Measurements from ENCODE around the gene ACOX3. TPM values are rescaled to one million over a fixed set of nuclear protein-coding genes. Genes with fewer than 3 reads are reported as not detected.

ACOX3 gene
- total RNA-seq, 1 donor from 2014 or later: 34.0 TPM

GRCh38 chr4:8371596-8371995, 68.9 kb downstream of the ACOX3 start:
- no peak for DNase-seq (ENCODE audit: extremely low spot score, unreplicated experiment)
- Mint-ChIP-seq H3K27ac (no peak overlapping the region), H3K36me3 (peaks cover 3% of the 10 kb centered on the region), H3K9me3 (no peaks in the 10 kb centered on the region), H3K4me3 (no peak overlapping the region), H3K27me3 (no peaks in the 10 kb centered on the region), H3K4me1 (ENCODE audit: unreplicated experiment) (no peaks in the 10 kb centered on the region)
- no peak for TF ChIP-seq CTCF (conservative IDR thresholded peaks at IDR 0.05)

DNA sequence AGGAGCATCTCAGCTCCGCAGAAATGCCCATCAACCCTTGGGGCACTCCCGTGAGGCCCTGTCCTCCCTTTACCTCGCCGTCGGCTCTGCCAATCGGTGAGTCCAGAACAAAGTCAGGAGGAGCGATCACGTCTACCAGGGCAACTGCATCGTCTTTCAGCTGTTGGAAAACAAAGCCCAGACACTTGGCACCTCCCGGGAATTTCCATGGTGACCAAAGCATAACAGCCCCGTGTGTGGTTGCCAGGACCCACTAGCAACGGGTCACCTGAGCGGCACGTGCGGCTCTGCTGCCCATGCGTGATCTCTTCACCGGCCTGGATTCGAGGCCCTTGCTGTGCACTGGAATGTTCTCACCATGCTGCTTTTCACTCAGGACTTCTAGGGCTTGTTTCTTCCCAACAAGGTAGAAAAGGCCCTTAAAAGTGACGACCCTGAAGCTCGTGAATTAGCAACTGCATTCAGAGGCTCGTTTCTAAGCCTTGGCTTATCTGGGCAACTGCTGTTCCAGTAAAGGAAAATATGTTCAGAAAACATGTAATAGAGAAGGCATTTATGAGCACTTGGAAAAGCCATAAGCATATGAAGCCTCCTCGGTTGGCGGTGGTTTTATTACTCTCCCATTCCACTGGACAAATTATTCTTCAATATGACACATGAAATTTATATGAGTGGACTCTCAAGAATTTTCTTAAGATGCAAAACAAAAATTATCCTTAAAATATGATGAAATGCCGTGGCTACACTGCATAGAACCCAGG, 69.5 kb downstream of the ACOX3 start:
- Mint-ChIP-seq H3K4me3 (no peak overlapping the region), H3K36me3 (peaks cover 7% of the 10 kb centered on the region), H3K9me3 (no peaks in the 10 kb centered on the region), H3K27ac (no peak overlapping the region), H3K4me1 (ENCODE audit: unreplicated experiment) (peaks cover 4% of the 10 kb centered on the region), H3K27me3 (no peaks in the 10 kb centered on the region)
- no peak for DNase-seq (ENCODE audit: extremely low spot score, unreplicated experiment)
- TF ChIP-seq CTCF (conservative IDR thresholded peaks at IDR 0.05): no peak

DNA sequence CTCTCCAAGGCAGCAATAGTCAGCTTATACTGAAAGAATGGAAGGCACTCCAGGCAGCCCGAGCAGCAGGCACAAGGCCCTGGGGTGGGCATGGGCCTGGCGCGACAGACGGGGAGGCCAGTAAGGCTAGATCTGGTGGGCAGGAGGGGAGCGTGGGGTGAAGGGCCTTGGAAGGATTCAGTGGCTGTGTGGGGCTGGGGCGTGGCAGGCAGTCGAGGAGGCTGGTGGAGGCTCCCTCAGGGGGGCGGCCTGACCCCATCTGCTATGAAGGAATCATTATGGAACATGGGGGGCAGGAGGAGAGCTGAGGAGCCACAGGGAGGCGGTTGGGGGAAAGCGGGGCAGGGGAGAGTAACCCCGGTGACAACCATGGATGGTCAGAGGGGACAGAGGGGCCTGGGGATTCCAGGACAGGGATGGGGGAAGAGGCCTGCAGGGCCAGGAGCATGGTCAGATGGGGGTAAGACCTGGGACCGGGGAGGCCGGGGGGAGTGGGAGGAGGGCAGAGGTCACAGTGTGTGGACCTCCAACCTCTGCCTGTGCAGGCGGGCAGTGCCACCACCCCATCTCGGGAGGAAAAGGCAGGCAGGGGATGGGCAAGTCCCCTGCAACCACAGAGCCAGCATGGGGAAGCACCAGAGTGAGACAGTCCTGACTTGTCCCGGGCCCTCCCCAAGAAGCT, 70.3 kb downstream of the ACOX3 start:
- DNase-seq (ENCODE audit: extremely low spot score, unreplicated experiment): no peak
- no peaks in the 10 kb centered on the region for H3K27me3 Mint-ChIP-seq
- H3K27ac Mint-ChIP-seq: no peak overlapping the region
- H3K36me3 Mint-ChIP-seq: peaks cover 7% of the 10 kb centered on the region
- H3K4me3 Mint-ChIP-seq: no peak overlapping the region
- TF ChIP-seq CTCF (conservative IDR thresholded peaks at IDR 0.05): no peak
- peaks cover 4% of the 10 kb centered on the region for H3K4me1 Mint-ChIP-seq (ENCODE audit: unreplicated experiment)
- H3K9me3 Mint-ChIP-seq: no peaks in the 10 kb centered on the region

GRCh38 chr4:8369426-8370105, 71.0 kb downstream of the ACOX3 start:
- Mint-ChIP-seq H3K4me1 (ENCODE audit: unreplicated experiment) (peaks cover 4% of the 10 kb centered on the region), H3K27me3 (no peaks in the 10 kb centered on the region), H3K4me3 (no peak overlapping the region), H3K27ac (no peak overlapping the region), H3K9me3 (no peaks in the 10 kb centered on the region), H3K36me3 (peaks cover 7% of the 10 kb centered on the region)
- no peak for DNase-seq (ENCODE audit: extremely low spot score, unreplicated experiment)
- no peak for TF ChIP-seq CTCF (conservative IDR thresholded peaks at IDR 0.05)

- no peak for DNase-seq (ENCODE audit: extremely low spot score, unreplicated experiment)
- TF ChIP-seq CTCF (conservative IDR thresholded peaks at IDR 0.05): no peak
- Mint-ChIP-seq H3K4me3 (no peak overlapping the region), H3K27me3 (no peaks in the 10 kb centered on the region), H3K9me3 (no peaks in the 10 kb centered on the region), H3K36me3 (peaks cover 7% of the 10 kb centered on the region), H3K4me1 (ENCODE audit: unreplicated experiment) (peaks cover 4% of the 10 kb centered on the region), H3K27ac (no peak overlapping the region)
These were observed 71.5 kb downstream of the ACOX3 start for GRCh38 chr4:8368998-8369397.
